HEK293T (cell line): ENCODE results near the gene DLAT.

Experiments used
- ARNT ChIP-seq: fragments of 450-650 bp; IDR thresholded peaks from 2 replicates; pipeline ENCODE4 v1.6.1; 2017; ENCODE audit warnings: mild to moderate bottlenecking
- CTBP1 ChIP-seq: fragments of 450-650 bp; IDR thresholded peaks from 2 replicates; pipeline ENCODE4 v1.6.1; 2016; ENCODE audit warnings: borderline replicate concordance
- HDGF ChIP-seq: fragments of 450-650 bp; IDR thresholded peaks from 2 replicates; pipeline ENCODE4 v1.6.1; 2017; ENCODE audit warnings: antibody characterized with exemption, borderline replicate concordance
- LEF1 ChIP-seq: fragments of 450-650 bp; IDR thresholded peaks from 2 replicates; pipeline ENCODE4 v1.6.1; 2017; ENCODE audit warnings: mild to moderate bottlenecking, borderline replicate concordance
- SUZ12 ChIP-seq: fragments of 450-650 bp; IDR thresholded peaks from 2 replicates; pipeline ENCODE4 v1.6.1; 2016; ENCODE audit warnings: mild to moderate bottlenecking

DNA sequence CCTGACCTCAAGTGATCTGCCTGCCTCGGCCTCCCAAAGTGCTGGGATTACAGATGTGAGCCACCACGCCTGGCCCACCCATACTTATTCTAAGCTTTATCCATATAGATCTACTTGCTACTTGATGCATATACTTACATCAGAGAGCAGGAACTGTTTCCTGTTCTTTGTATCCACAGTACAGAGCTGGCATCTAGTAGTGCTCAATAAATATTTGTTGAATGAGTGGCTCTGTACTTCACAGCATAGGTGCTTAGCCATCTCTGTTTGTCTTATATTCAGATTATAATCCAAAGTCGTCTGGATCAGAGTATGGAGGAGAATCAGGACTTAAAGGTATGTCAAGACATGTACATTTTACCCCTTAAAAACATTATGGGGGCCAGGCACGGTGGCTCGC, 38.6 kb upstream of the DLAT start:
- TF ChIP-seq HDGF (no peak), SUZ12 (no peak), LEF1 (no peak), CTBP1 (no peak), ARNT (no peak)
